G401.6 (cell line): ENCODE measurements around the gene NAIF1.

Experiments
- FAIRE-seq: peaks from 2 replicates; lab custom pipeline; 2012; peaks lifted over from hg19 to GRCh38; lab: Jason Lieb, UNC

NAIF1 gene

DNA sequence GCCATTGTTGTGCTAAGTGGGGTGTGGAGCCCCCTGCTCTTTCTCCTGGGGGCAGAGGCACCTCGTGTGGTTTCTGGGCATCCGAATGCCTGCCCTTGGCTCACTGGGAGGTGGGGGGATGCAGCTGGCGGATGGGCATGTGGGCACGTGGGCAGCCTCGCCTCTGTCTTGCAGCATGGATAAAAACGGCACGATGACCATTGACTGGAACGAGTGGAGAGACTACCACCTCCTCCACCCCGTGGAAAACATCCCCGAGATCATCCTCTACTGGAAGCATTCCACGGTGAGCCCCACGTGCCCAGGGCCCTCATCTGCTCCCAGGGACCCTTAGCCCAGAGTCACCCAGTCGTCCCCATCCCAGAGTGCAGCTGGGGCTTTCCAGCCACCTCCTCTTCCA is 35.1 kb upstream of the NAIF1 start:
- no peak for FAIRE-seq

DNA sequence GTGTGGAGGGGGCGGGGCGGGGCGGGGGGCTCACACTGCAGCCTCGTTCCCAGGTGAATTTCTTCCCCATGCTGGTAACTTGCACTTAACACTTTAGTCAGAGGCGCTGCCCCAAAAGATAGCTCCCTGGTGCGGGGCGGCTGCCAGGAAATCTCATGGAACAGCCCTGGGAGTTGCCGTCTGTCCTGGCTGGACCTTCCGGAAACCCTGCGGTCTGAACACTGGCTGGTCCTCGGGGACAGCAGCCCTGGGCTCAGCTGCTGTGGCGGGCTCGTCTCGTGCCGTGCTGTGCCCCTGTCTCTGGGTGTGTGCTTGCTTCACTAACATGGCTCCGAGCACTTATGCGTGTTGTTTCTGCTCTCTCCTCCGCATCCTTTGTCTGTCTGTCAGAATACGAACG is 34.6 kb upstream of the NAIF1 start:
- no peak for FAIRE-seq

DNA sequence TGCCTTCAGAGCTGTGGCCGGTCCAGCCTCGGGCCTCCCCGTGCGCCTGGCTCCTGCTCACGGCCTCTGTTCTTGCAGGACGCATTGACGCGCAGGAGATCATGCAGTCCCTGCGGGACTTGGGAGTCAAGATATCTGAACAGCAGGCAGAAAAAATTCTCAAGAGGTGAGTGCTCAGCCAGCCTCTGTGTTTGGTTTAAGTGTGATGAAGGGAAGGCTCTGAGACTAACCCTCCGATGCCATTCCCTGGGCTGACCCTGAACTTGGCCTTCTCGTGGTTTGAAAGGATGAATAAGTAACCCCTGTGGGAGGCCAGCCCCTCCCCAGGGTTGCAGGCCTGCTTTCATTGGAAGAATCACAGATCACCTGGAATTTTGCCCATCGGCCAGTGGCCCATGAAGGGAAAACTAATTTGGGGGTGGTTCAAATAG is 34.1 kb upstream of the NAIF1 start:
- FAIRE-seq = no peak

DNA sequence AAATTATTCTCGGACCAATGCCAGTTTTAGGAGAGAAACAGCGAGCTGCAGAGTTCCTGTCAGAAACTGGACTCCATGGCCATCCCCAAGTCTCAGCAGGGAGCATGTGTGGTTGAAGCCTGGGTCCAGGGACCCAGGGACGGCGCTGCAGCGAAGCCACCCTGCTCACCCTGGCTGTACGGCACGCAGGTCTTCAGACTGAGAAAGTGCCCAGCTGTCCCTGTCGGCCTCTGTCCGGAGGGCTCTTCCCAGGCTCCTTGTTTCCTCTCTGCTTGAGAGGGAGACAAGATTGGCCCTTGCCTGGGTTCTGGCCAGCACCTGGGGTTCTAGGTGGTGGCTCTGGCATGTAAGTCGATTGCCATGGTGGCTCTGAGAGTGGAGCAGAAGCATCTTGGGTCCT is 33.5 kb upstream of the NAIF1 start:
- no peak for FAIRE-seq

DNA sequence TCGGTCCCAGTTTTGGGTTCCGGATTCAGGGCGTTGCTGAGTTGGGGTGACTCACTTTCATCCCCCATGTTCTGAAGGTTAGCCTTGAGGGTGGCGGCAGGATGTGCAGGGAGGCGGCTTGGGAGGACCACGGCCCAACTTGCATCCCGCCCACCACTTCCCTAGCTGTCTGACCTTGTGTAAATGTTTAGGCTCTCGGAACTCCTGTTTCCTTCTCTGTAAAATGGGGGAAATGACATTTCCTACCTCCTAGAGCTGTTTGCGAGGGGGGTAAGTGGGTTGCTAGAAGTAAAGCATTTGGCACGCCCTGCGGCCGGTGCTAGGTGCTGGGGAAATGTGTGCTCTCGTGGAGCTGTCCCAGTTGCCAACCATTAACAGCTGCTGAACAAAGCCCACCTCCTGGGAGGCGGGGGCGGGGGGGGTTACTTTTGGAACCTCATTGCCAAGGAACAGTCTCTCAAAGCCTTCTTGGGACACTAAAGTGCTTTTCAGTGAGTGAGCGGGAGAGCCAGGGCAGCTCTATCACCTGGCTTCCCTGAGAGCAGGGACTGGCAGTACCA is 32.9 kb upstream of the NAIF1 start:
- FAIRE-seq = no peak

DNA sequence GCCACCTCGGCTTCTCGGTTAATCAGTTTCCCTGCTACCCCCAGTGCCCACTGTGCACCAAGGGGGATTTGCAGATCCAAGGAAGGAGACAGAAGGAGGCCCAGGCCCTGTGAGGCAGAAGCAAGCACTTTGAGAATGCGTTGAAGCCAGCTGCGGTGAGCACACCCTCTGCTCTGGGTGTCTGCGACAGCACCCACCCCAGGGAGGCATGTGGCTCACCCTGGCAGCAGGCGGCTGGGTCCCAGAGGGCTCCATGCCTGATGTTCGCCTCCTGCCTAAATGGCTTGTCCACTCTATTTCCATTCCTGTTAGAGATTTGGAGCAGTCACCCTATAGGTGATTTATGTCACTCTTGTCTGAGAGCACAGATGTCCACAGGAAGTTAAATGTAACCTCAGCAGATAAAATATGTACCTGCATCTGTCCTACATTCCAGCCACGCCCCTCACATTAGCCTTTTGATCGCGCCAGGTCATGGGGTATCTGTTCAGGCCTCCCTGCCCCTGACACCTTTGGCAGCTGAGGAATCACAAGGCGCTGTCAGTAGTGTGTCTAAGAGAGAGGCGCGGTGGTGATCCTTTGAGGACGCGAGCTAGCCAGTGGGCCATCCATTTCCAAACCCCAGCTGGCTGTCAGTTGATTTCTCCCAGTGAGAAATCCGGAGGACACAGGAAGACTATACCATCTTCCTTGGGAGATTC is 32.3 kb upstream of the NAIF1 start:
- no peak for FAIRE-seq

DNA sequence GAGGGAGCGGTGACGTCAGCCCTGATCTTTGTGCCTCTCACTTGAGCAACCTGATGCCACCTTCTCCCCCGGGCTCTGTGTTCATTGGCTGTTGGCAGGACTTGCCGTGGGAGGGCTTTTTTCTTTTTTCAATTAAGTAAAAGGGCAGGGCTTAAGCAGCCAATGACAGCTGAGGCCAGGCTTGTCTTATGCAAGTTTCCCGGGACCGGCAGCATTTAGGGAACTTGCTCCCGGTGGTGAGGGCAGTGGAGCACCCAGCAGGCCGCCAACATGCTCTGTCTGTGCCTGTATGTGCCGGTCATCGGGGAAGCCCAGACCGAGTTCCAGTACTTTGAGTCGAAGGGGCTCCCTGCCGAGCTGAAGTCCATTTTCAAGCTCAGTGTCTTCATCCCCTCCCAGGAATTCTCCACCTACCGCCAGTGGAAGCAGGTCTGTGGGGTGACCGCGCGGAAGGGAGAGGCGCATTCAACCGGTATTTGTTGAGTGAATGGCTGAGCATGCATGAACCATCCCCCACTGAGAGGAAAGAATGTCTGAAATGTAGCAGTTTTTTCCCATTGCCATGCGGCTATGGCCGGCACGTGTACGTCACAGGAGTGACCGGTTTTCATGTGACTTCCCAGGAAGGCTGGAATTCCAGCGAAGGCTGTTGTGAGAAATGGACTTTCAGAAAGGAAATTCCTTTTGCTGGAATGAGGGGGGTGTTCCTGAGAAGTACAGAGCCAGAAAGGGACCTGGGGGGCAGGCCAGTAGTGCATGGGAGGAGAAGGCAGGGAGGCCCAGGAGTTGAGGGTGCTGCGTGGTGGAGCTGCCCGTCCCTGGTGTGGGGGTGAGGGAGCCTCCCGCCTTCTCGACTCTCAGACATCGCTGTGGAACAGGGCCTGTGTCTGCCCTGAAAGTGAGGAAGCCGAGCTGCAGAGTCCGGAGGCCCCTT is 31.4 kb upstream of the NAIF1 start:
- FAIRE-seq = peak; percentile 97

DNA sequence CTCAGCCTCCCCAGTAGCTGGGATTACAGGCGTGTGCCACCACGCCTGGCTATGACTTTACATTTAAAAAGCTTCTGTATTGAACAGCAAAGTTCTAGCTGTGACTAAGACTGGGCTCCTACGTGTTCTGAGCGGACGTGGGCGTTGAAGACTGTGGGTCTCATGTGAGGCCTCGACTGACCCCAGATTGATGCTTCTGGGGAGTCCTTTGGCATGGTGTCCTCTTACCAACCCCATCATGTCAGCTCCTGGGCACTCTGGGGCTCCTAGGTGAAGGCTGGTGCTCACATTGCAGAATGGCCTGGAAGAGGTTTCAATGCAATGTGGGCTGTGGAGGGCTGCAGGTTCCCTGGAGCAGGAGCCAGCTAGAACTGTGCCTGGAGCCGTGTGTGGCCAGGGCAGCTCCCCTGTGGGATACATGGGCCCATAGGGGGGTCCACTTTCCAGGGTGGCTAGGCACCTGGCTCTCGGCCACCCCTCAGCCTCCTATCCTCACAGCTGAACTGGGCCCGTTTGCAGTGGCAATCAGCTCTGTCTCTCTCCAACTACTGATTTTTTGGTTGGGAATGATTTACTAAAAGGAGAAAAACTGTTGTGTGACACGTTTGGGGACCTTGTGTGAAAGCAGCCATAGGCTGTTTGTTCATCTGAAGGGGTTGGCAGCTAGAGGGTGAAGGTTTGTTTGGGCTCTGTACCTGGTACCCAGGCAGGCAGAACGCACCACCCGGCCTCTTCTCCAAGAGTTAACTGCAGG is 30.6 kb upstream of the NAIF1 start:
- no peak for FAIRE-seq

DNA sequence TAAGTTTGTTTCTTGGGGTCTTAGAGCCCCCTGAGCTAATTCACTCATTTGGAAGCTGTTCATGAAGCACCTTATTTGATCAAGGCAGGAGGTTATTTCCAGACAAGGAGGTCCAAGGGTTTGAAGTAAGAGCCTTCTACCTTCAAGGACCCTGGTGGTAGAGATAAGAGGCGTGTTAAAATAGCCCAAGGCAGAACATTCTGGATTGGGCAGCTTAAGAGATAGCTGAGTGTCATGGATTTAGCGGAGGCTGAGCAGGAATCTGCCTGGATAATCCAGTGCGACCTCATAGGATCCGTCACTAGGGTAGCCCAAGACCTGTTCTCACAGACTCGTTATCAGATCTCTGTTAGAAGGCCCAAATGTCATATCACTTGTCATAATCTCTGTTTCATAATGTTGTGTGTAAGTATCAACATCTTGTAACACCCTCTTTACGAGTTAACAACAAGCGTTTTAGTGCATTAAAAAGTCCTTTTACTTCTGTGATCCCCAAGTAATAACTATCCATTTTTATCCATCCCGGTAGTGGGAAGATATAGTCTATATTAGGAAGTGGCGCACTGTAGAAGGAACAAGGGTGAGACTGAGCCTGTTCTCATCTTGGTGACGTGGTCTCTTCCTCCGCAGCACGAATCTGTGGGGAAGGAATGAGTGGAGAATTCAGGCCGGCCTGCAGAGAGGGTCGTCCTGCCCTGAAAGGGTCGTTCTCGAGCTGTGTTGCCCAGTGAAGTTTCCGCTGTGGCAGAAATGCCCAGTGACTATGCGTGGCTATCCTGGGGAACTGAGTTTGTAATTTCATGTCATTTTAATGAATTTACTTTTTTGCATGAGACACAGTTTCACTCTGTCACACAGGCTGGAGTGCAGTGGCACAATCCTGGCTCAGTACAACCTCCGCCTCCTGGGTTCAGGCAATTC is 29.8 kb upstream of the NAIF1 start:
- no peak for FAIRE-seq

DNA sequence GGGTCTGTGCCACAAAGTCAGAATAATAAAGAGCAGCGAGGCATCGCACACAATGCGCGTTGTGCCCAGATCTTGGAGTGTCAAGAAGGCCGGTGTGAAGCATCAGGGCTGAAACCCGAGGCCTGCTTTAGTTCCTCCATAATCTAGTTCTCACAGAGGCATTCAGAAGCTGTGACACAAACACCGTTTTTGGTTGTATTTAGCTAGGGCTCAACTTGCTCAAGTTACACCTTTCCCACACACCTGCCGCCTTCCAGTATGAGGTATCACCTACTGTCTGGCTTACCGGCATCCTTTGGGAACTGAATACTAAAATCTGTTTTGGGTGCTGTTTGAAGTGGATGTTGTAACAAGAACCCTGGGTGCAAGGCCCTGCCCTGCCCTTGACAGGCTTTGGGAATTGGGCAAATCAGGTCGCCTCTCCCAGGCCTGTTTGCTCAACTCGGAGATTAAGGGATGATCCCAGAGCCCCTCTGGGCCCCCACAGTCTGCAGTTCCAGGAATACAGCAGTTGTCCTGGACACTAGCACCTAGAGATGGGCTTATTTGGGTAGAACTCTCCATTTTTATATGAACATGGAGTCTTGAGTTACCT is 27.9 kb upstream of the NAIF1 start:
- FAIRE-seq = no peak

DNA sequence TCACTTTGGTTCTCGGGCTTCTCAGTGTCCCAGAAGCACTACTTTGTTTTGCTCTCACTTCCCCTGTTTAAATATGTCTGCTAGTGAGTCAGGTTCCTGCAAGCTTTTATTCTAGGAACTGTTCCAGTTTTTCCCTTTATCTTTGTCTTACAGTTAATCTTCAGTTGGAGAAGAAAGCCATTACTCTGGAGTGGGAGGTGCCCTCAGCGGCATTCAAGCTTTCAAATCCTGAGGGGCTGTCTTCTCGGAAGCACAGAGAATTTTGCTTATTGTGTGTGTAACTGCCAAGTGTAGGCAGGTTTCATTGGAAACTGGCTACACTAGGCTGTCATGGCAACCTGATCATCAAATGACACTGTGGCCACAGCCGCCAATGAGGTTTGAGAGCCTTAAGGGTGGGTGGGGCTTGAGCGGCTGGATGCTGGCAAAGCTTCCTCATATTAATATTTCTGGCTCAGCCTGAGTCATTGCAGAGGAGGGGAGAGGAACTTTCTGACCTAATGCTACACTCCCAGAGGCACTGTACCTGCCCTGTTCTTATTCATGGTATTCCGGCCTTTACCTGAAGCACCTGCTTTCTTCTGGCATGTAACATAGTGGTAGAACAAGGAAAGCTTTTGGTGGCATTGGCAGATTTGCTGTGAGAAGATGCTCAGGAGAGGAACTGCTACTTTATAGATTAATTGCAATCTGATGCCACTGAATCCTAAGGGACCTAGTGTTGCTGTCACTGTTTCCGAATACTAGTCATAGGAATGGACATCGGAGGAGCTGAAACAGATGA is 27.2 kb upstream of the NAIF1 start:
- peak; percentile 55 for FAIRE-seq

DNA sequence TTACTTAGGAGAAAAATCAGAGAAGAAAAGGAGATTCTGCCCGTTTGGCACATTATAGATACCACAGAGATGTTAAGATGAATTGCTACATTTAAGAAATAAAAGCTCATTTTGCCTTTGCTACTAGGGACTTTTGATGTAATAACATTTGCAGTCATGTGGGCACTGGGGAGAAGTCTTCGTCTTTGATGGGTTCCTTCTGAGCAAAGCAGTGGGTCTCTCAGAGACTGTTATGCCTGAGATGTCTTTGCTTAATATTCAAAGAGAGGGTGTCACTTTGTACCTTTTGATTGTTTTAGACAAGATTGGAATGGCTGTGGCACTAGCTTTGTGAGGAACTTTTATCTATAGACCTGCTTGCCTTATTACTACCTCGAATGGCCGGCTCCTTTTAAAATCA is 25.9 kb upstream of the NAIF1 start:
- no peak for FAIRE-seq

DNA sequence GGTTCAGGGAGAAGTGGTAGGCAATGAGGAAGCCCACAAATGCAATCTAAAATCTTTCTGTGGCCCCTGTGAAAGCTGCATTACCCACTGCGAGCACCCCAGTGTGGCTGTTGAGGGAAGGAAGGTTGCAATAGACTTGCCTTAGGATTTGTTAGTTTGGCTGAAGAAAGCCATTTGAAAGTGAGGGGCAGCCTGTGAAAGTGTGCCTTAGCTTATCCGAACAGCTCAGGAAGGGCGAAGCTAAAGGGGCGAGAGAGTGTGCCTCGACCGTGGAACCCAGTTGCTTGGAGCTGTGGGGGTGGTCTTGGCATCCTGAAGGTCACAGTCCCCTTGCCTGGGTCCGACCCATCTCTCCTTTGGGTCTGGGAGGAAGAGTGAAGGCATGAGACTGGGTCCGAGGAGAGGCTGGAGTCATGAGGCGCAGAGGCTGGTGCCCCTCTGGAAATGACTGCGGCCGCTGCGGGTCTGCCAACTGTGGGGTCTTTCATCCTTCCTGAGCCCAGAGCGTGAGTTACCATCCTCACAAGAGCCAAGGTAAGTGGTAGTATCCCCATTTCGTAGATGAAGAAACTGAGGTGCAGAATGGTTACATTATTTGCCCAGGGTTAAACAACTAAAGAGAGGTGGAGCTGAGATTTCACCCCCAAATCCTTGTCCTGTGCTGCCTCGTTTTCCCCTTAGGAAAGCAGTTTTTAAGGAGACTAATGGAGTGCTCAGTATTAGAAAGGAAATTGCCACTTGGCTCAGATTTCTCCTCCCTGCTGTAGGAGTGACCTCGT is 25.3 kb upstream of the NAIF1 start:
- FAIRE-seq = no peak

DNA sequence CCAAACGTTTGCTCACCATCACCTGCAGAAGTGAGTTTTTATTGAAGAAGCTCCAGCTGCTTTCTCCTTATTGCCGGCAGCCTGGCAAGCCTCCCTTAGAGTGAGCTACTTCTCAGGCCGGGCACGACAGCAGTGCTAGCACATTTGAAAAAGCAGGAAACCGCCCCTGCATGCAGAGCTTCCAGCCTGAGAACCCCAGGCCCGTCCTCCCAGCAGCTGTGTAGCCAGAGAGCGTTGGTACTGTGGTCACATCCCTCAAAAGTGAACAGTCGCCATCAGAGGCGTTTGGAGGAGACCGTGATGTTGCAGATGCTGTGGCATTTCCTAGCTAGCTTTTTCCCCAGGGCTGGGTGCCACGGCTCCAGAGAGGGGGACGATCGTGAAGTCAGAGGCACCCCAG is 24.5 kb upstream of the NAIF1 start:
- FAIRE-seq = no peak

DNA sequence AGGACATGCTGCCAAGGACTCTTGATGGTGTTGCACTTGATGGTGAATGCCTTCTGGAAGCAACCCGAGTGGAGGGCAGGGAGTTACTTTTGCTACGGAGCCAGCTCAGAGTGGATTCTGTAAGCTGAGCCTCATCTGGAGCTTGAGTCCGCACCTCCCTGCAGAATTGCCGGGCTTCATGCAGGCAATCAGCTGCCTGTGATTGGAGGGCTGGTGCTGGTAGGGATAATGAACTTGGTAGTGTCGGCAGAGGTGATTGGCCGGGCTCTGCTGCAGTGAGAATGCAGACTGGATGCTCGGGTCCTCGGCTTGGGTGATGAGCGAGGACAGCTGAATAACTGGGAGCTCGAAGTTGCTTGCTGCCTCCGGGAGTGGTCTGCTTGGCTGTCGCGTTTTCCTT is 24.0 kb upstream of the NAIF1 start:
- no peak for FAIRE-seq

DNA sequence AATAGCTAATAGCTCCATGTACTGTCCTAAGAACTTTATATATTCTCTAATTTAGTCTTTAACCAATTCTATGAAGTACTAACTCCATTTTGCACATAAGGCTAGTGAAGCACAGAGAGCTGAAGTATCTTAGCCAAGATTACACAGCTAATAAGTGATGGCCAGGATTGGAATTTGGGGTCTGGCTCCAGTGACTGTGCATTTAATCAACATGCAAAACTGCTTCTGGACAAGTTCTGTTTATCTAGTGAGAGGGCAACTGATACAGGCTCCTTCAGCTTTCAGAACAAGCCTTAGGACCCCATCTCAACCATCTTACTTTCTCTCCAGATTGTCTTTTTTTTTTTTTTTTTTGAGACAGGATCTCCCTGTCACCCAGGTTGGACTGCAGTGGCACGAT is 22.2 kb upstream of the NAIF1 start:
- FAIRE-seq = no peak

DNA sequence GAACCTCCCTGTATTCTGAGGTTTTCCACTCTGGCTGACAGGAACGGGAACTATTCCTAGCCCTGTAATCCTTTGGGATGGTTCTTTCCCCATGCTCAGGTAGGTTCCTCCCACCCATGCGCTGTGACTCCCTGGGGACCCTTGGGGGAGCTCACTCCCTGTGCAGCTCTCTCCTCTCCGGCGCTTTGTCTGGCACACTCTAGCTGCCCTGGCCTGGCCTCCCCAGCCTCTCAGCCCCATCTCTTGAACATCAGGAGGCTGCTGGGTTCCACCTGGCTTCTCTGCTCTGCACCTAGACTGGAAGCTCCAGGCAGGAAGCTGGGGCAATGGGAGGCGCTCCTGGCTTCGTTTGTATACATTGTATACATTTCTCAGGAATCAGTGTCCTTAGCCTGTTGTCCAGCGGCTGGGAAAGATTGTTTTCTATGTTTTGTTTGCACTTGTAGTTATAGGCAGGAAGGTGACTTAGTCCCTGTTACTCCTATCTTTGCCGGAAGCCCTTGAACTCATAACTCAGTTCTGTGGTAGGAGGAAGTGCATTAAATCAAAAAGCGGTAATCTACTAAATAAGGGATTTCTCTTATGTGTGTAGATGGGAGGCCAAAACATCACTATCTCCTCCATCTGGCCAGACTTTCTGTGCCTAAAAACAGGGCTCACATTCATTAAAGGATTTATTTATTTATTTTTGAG is 21.3 kb upstream of the NAIF1 start:
- FAIRE-seq = no peak

DNA sequence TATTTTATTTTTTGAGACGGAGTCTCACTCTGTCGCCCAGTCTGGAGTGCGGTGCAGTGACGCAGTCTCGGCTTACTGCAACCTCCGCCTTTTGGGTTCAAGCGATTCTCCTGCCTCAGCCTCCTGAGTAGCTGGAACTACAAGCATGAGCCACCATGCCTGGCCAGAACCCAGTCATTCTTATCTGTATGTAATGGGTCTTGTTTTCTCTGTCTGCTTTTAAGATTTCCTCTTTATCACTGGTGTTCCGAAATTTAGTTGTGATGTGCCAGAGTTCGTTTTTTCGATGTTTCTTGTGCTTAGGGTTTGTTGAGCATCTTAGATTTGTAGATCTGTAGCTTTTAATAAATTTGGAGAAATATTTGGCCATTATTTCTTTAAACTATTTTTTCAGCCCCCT is 20.1 kb upstream of the NAIF1 start:
- FAIRE-seq = no peak

DNA sequence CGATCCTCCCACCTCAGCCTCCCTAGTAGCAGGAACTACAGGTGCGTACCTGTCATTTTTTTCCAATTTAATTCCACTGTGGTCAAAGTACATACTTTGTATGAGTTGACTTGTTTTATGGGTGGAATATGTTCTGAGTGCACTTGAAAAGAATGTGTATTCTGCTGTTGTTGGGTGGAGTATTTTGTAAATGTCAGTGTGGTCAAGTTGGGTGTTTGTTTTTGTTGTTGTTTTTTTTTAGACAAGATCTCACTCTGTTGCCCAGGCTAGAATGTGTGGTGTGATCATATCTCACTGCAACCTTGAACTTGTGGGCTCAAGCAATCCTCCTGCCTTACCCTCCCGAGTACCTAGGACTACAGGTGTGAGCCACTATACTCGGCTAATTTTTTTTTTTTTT is 18.8 kb upstream of the NAIF1 start:
- FAIRE-seq = no peak
